SK-N-SH treated with all-trans-retinoic acid at 6 μM for 48 hours (cell line): Measurements from ENCODE around the gene NXNL1.

Experiments
- ATAC-seq: fragments of 200-7000 bp; cut with Tn5 transposase; 3 replicates; pipeline ENCODE4 v1.9.1; 2020; ENCODE audit warnings: mild to moderate bottlenecking, moderate library complexity
- ARNTL ChIP-seq: fragments of 450-650 bp; formaldehyde crosslinking; IDR thresholded peaks from 2 replicates; pipeline ENCODE4 v1.5.0; 2020; ENCODE audit warnings: low read depth, mild to moderate bottlenecking, moderate library complexity, borderline replicate concordance
- BACH2 ChIP-seq: fragments of 250-450 bp; sonication (Bioruptor Pico); IDR thresholded peaks from 2 replicates; pipeline ENCODE4 v1.9.0; 2021; ENCODE audit warnings: mild to moderate bottlenecking, borderline replicate concordance
- CREB5 ChIP-seq: fragments of 250-450 bp; sonication (Bioruptor Pico); IDR thresholded peaks from 2 replicates; pipeline ENCODE4 v1.5.1; 2020; ENCODE audit warnings: low read depth, mild to moderate bottlenecking, moderate library complexity
- CSDC2 ChIP-seq: fragments of 250-450 bp; sonication (Bioruptor Pico); IDR thresholded peaks from 2 replicates; pipeline ENCODE4 v1.5.0; 2020; ENCODE audit warnings: mild to moderate bottlenecking, moderate library complexity
- ESRRG ChIP-seq: fragments of 250-450 bp; sonication (Bioruptor Pico); IDR thresholded peaks from 2 replicates; pipeline ENCODE4 v1.6.1; 2021; ENCODE audit warnings: mild to moderate bottlenecking
- GLIS3 ChIP-seq: fragments of 250-450 bp; sonication (Bioruptor Pico); IDR thresholded peaks from 2 replicates; pipeline ENCODE4 v1.5.0; 2020; ENCODE audit warnings: mild to moderate bottlenecking, moderate library complexity
- ISL1 ChIP-seq: fragments of 250-450 bp; sonication (Bioruptor Pico); IDR thresholded peaks from 2 replicates; pipeline ENCODE4 v2.1.2; 2022; ENCODE audit warnings: mild to moderate bottlenecking, moderate library complexity
- OSR1 ChIP-seq: fragments of 250-450 bp; sonication (Bioruptor Pico); IDR thresholded peaks from 2 replicates; pipeline ENCODE4 v1.8.0; 2022; ENCODE audit warnings: moderate library complexity, mild to moderate bottlenecking, inconsistent platforms
- PATZ1 ChIP-seq: fragments of 250-450 bp; sonication (Bioruptor Pico); IDR thresholded peaks from 2 replicates; pipeline ENCODE4 v1.8.0; 2020; ENCODE audit warnings: mild to moderate bottlenecking, moderate library complexity, borderline replicate concordance
- RARB ChIP-seq: fragments of 250-450 bp; sonication (Bioruptor Pico); IDR thresholded peaks from 2 replicates; pipeline ENCODE4 v1.8.0; 2021; ENCODE audit warnings: mild to moderate bottlenecking, moderate library complexity
- SNAI2 ChIP-seq: fragments of 250-450 bp; sonication (Bioruptor Pico); IDR thresholded peaks from 2 replicates; pipeline ENCODE4 v1.5.0; 2020; ENCODE audit warnings: mild to moderate bottlenecking, moderate library complexity
- TCF4 ChIP-seq: fragments of 250-450 bp; sonication (Bioruptor Pico); IDR thresholded peaks from 2 replicates; pipeline ENCODE4 v1.8.0; 2021; ENCODE audit warnings: mild to moderate bottlenecking, moderate library complexity, borderline replicate concordance
- ZC3H10 ChIP-seq: fragments of 250-450 bp; sonication (Bioruptor Pico); IDR thresholded peaks from 2 replicates; pipeline ENCODE4 v1.5.1; 2021; ENCODE audit warnings: mild to moderate bottlenecking, moderate library complexity
- ZFP3 ChIP-seq: fragments of 250-450 bp; sonication (Bioruptor Pico); IDR thresholded peaks from 2 replicates; pipeline ENCODE4 v1.5.0; 2020; ENCODE audit warnings: mild to moderate bottlenecking, moderate library complexity
- ZFP30 ChIP-seq: fragments of 450-650 bp; formaldehyde crosslinking; IDR thresholded peaks from 2 replicates; pipeline ENCODE4 v1.5.0; 2022; ENCODE audit warnings: mild to moderate bottlenecking, moderate library complexity
- ZNF565 ChIP-seq: fragments of 450-650 bp; formaldehyde crosslinking; conservative IDR thresholded peaks from 2 replicates; pipeline ENCODE4 v1.5.0; 2020; ENCODE audit warnings: low read depth, mild to moderate bottlenecking, moderate library complexity
- ZNF70 ChIP-seq: fragments of 450-650 bp; formaldehyde crosslinking; IDR thresholded peaks from 2 replicates; pipeline ENCODE4 v1.5.0; 2020; ENCODE audit warnings: mild to moderate bottlenecking, moderate library complexity
- ZNF8 ChIP-seq: fragments of 450-650 bp; formaldehyde crosslinking; IDR thresholded peaks from 2 replicates; pipeline ENCODE4 v1.5.0; 2020; ENCODE audit warnings: mild to moderate bottlenecking, moderate library complexity
- TF ChIP-seq, protein P1 (sequence below): fragments of 250-450 bp; sonication (Bioruptor Pico); IDR thresholded peaks from 2 replicates; pipeline ENCODE4 v1.5.0; 2020; ENCODE audit warnings: mild to moderate bottlenecking, moderate library complexity
- TF ChIP-seq, protein P2 (sequence below): fragments of 250-450 bp; sonication (Bioruptor Pico); IDR thresholded peaks from 2 replicates; pipeline ENCODE4 v1.8.0; 2021; ENCODE audit warnings: low read depth, mild to moderate bottlenecking, moderate library complexity, borderline replicate concordance
- TF ChIP-seq, protein P3 (sequence below): fragments of 250-450 bp; sonication (Bioruptor Pico); IDR thresholded peaks from 2 replicates; pipeline ENCODE4 v1.5.1; 2021; ENCODE audit warnings: mild to moderate bottlenecking, moderate library complexity

Gene NXNL1

GRCh38 chr19:17415121-17415520 lies 45.6 kb downstream of the NXNL1 start:
- TF ChIP-seq OSR1 (no peak), ZNF565 (no peak)
- ATAC-seq, result no peak

GRCh38 chr19:17414097-17414496 lies 46.6 kb downstream of the NXNL1 start:
- TF ChIP-seq ZNF565 (no peak), CREB5 (CRISPR knock-in tag) (no peak), SNAI2 (no peak), ZNF8 (CRISPR knock-in tag) (no peak)
- TF ChIP-seq, protein P1, sequence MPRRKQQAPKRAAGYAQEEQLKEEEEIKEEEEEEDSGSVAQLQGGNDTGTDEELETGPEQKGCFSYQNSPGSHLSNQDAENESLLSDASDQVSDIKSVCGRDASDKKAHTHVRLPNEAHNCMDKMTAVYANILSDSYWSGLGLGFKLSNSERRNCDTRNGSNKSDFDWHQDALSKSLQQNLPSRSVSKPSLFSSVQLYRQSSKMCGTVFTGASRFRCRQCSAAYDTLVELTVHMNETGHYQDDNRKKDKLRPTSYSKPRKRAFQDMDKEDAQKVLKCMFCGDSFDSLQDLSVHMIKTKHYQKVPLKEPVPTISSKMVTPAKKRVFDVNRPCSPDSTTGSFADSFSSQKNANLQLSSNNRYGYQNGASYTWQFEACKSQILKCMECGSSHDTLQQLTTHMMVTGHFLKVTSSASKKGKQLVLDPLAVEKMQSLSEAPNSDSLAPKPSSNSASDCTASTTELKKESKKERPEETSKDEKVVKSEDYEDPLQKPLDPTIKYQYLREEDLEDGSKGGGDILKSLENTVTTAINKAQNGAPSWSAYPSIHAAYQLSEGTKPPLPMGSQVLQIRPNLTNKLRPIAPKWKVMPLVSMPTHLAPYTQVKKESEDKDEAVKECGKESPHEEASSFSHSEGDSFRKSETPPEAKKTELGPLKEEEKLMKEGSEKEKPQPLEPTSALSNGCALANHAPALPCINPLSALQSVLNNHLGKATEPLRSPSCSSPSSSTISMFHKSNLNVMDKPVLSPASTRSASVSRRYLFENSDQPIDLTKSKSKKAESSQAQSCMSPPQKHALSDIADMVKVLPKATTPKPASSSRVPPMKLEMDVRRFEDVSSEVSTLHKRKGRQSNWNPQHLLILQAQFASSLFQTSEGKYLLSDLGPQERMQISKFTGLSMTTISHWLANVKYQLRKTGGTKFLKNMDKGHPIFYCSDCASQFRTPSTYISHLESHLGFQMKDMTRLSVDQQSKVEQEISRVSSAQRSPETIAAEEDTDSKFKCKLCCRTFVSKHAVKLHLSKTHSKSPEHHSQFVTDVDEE (CRISPR knock-in tag), result no peak
- ATAC-seq, result no peak

GRCh38 chr19:17411801-17412200 lies 48.9 kb downstream of the NXNL1 start:
- TF ChIP-seq ZC3H10 (CRISPR knock-in tag), result no peak
- TF ChIP-seq ZFP30 (CRISPR knock-in tag), result no peak
- no peak for TF ChIP-seq PATZ1 (CRISPR knock-in tag)
- TF ChIP-seq, protein P2, sequence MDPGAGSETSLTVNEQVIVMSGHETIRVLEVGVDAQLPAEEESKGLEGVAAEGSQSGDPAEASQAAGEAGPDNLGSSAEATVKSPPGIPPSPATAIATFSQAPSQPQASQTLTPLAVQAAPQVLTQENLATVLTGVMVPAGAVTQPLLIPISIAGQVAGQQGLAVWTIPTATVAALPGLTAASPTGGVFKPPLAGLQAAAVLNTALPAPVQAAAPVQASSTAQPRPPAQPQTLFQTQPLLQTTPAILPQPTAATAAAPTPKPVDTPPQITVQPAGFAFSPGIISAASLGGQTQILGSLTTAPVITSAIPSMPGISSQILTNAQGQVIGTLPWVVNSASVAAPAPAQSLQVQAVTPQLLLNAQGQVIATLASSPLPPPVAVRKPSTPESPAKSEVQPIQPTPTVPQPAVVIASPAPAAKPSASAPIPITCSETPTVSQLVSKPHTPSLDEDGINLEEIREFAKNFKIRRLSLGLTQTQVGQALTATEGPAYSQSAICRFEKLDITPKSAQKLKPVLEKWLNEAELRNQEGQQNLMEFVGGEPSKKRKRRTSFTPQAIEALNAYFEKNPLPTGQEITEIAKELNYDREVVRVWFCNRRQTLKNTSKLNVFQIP (CRISPR knock-in tag), result no peak
- no peak for TF ChIP-seq TCF4 (CRISPR knock-in tag)
- TF ChIP-seq ZNF70 (CRISPR knock-in tag), result no peak
- TF ChIP-seq ZFP3 (CRISPR knock-in tag), result no peak
- no peak for TF ChIP-seq ARNTL (CRISPR knock-in tag)
- no peak for TF ChIP-seq ZNF8 (CRISPR knock-in tag)
- TF ChIP-seq OSR1, result no peak
- no peak for TF ChIP-seq ESRRG (CRISPR knock-in tag)
- no peak for TF ChIP-seq SNAI2
- no peak for TF ChIP-seq BACH2 (CRISPR knock-in tag)
- ATAC-seq, result no peak

GRCh38 chr19:17409990-17410389 lies 50.7 kb downstream of the NXNL1 start:
- TF ChIP-seq ZFP30 (CRISPR knock-in tag), result no peak
- TF ChIP-seq ISL1 (CRISPR knock-in tag), result no peak
- TF ChIP-seq CSDC2 (CRISPR knock-in tag), result no peak
- TF ChIP-seq, protein P3, sequence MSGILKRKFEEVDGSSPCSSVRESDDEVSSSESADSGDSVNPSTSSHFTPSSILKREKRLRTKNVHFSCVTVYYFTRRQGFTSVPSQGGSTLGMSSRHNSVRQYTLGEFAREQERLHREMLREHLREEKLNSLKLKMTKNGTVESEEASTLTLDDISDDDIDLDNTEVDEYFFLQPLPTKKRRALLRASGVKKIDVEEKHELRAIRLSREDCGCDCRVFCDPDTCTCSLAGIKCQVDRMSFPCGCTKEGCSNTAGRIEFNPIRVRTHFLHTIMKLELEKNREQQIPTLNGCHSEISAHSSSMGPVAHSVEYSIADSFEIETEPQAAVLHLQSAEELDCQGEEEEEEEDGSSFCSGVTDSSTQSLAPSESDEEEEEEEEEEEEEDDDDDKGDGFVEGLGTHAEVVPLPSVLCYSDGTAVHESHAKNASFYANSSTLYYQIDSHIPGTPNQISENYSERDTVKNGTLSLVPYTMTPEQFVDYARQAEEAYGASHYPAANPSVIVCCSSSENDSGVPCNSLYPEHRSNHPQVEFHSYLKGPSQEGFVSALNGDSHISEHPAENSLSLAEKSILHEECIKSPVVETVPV, result no peak
- no peak for TF ChIP-seq ZNF565
- TF ChIP-seq CREB5 (CRISPR knock-in tag), result no peak
- no peak for TF ChIP-seq GLIS3 (CRISPR knock-in tag)
- TF ChIP-seq, protein P1 (CRISPR knock-in tag), result no peak
- TF ChIP-seq ZFP3 (CRISPR knock-in tag), result no peak
- TF ChIP-seq RARB (CRISPR knock-in tag), result no peak
- no peak for TF ChIP-seq TCF4 (CRISPR knock-in tag)
- TF ChIP-seq BACH2 (CRISPR knock-in tag), result no peak
- TF ChIP-seq ARNTL (CRISPR knock-in tag), result no peak
- no peak for TF ChIP-seq ZNF8 (CRISPR knock-in tag)
- TF ChIP-seq ESRRG (CRISPR knock-in tag), result no peak
- TF ChIP-seq OSR1, result no peak
- ATAC-seq, result no peak
